Endothelial cell of umbilical vein (primary cell): ENCODE results near the gene ORAI3.

Source experiments
- MYC ChIP-seq: IDR thresholded peaks from one replicate; pipeline ENCODE4 v1.6.1; 2011; ENCODE audit warnings: mild to moderate bottlenecking, low read depth, low read length
- POLR2AphosphoS5 ChIP-seq: IDR thresholded peaks from 2 replicates; pipeline ENCODE4 v1.6.1; 2012; ENCODE audit warnings: low read depth, mild to moderate bottlenecking, control low read depth, low read length, moderate library complexity; ENCODE audit not compliant: insufficient read depth
- TF ChIP-seq, protein P1 (sequence below), 2 donors: IDR thresholded peaks; 1 replicate in 1 of 2; 2 replicates in 1 of 2; pipeline ENCODE4 v1.5.1; 2011; ENCODE audit warnings: low read length in 2 of 2, mild to moderate bottlenecking in 2 of 2, moderate library complexity in 2 of 2, control low read depth in 1 of 2, inconsistent platforms in 1 of 2, low read depth in 1 of 2; ENCODE audit not compliant: insufficient read depth in 1 of 2; ENCODE audit errors: extremely low read depth in 1 of 2

DNA sequence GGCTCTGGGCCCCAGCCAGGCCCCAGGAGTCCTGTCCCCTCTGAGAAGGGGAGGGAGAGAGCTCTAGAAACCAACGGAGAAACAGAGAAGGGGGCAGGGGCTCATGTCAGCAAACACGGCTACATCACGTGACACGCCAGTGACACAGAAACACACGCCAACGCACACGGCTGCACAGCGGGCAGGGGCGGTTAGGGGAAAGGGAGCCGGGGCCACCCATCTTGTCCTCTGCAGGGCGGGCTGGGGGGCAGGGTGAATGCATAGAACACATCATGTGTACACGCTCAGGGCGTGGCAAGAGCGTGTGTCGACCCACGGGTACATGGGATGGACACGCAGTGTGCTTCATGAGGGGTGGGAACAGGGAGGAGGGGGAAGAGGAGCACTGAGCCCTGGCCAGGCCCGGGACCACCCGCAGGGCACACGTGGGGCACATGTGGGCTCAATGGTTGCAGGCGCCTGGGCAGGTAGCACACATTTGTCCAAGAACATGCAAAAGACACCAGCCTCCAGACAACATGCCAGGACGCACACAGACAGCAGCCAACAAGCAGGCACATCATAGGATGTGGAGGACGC, 40.7 kb downstream of the ORAI3 start:
- TF ChIP-seq, protein P1, sequence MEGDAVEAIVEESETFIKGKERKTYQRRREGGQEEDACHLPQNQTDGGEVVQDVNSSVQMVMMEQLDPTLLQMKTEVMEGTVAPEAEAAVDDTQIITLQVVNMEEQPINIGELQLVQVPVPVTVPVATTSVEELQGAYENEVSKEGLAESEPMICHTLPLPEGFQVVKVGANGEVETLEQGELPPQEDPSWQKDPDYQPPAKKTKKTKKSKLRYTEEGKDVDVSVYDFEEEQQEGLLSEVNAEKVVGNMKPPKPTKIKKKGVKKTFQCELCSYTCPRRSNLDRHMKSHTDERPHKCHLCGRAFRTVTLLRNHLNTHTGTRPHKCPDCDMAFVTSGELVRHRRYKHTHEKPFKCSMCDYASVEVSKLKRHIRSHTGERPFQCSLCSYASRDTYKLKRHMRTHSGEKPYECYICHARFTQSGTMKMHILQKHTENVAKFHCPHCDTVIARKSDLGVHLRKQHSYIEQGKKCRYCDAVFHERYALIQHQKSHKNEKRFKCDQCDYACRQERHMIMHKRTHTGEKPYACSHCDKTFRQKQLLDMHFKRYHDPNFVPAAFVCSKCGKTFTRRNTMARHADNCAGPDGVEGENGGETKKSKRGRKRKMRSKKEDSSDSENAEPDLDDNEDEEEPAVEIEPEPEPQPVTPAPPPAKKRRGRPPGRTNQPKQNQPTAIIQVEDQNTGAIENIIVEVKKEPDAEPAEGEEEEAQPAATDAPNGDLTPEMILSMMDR (IDR thresholded peaks at IDR 0.05; ENCODE audit: extremely low read depth in 1 of 2, insufficient read depth in 1 of 2, low read depth in 1 of 2, low read length in 2 of 2), result no peak
- TF ChIP-seq MYC (no peak), POLR2AphosphoS5 (no peak)
